ENCODE data around the gene TTLL11.

Gene TTLL11

GRCh38 chr9:122092611-122093506 lies at the start of gene TTLL11:
TSS of gene TTLL11 (minus strand) at chr9:122093308. CDS start at chr9:122093148, 160 bp downstream.
- Histone ChIP-seq H3K27ac (peak within 1 kb of the TSS; percentile 73), H3K9me3 (no peaks in the 10 kb centered on the region), H3K4me3 (ENCODE audit: low read depth in 1 of 2, low read length in 1 of 2) (peak within 1 kb of the TSS; percentile 67 to 87), H3K27me3 (peaks cover 16% of the 10 kb centered on the region), H3K4me1 (ENCODE audit: control insufficient read depth in 1 of 2, insufficient read depth in 1 of 2, low read depth in 1 of 2, low read length in 1 of 2) (peaks cover 25 to 27% of the 10 kb centered on the region in 2 experiments), H3K36me3 (no peaks in the 10 kb centered on the region)
- peak; percentile 48 for TF ChIP-seq CTCF (IDR thresholded peaks at IDR 0.05)

GRCh38 chr9:122141671-122142070 lies 48.6 kb upstream of the TTLL11 start:
- Histone ChIP-seq H3K36me3 (peaks cover 41% of the 10 kb centered on the region), H3K27ac (no peak overlapping the region), H3K9me3 (no peaks in the 10 kb centered on the region), H3K27me3 (no peaks in the 10 kb centered on the region), H3K4me1 (ENCODE audit: control insufficient read depth in 1 of 2, insufficient read depth in 1 of 2, low read depth in 1 of 2, low read length in 1 of 2) (no peaks in the 10 kb centered on the region), H3K4me3 (ENCODE audit: low read depth in 1 of 2, low read length in 1 of 2) (no peak overlapping the region)
- no peak for TF ChIP-seq CTCF (IDR thresholded peaks at IDR 0.05)

- Histone ChIP-seq H3K27ac (no peak overlapping the region), H3K36me3 (peaks cover 35% of the 10 kb centered on the region), H3K4me1 (ENCODE audit: control insufficient read depth in 1 of 2, insufficient read depth in 1 of 2, low read depth in 1 of 2, low read length in 1 of 2) (no peaks in the 10 kb centered on the region), H3K4me3 (ENCODE audit: low read depth in 1 of 2, low read length in 1 of 2) (no peak overlapping the region), H3K27me3 (no peaks in the 10 kb centered on the region), H3K9me3 (no peaks in the 10 kb centered on the region)
- TF ChIP-seq CTCF (IDR thresholded peaks at IDR 0.05), result no peak
Observed at GRCh38 chr9:122140368-122141193, 47.5 kb upstream of the TTLL11 start.

- Histone ChIP-seq H3K4me1 (ENCODE audit: control insufficient read depth in 1 of 2, insufficient read depth in 1 of 2, low read depth in 1 of 2, low read length in 1 of 2) (no peaks in the 10 kb centered on the region), H3K36me3 (peaks cover 17% of the 10 kb centered on the region), H3K27me3 (no peaks in the 10 kb centered on the region), H3K4me3 (ENCODE audit: low read depth in 1 of 2, low read length in 1 of 2) (no peak overlapping the region), H3K27ac (no peak overlapping the region), H3K9me3 (no peaks in the 10 kb centered on the region)
- TF ChIP-seq CTCF (IDR thresholded peaks at IDR 0.05), result no peak
Observed at GRCh38 chr9:122138560-122139268, 45.6 kb upstream of the TTLL11 start.

GRCh38 chr9:122135529-122135859 lies 42.4 kb upstream of the TTLL11 start:
- peaks cover 25% of the 10 kb centered on the region for H3K27me3 ChIP-seq
- no peak for TF ChIP-seq CTCF (IDR thresholded peaks at IDR 0.05)
- H3K4me1 ChIP-seq (ENCODE audit: control insufficient read depth in 1 of 2, insufficient read depth in 1 of 2, low read depth in 1 of 2, low read length in 1 of 2), result no peaks in the 10 kb centered on the region
- H3K27ac ChIP-seq, result no peak overlapping the region
- H3K9me3 ChIP-seq, result no peaks in the 10 kb centered on the region
- H3K36me3 ChIP-seq, result no peaks in the 10 kb centered on the region
- no peak overlapping the region for H3K4me3 ChIP-seq (ENCODE audit: low read depth in 1 of 2, low read length in 1 of 2)
